ENCODE measurements around the gene CBX6. TPM values are rescaled to one million over a fixed set of nuclear protein-coding genes. Genes with fewer than 3 reads are reported as not detected.

Gene CBX6
- total and polyA plus RNA-seq, 2 of the 8 experiments (the other 6 are each of a cell fraction or from before 2014, with no cell fraction given) = 10.6 to 27.5 TPM

- Histone ChIP-seq H2BK20ac (ENCODE audit: low read length) (no peak overlapping the region), H4K8ac (ENCODE audit: extremely low read depth, insufficient read depth, low read length) (no peak overlapping the region), H2BK120ac (replicated peaks; ENCODE audit: low read depth, low read length) (no peak overlapping the region), H2BK15ac (ENCODE audit: low read length) (no peak overlapping the region), H2BK5ac (ENCODE audit: low read depth, low read length) (no peak overlapping the region), H3K23ac (ENCODE audit: insufficient read length) (no peak overlapping the region), H3K4ac (replicated peaks; ENCODE audit: insufficient read length, low read depth, low read length) (no peak overlapping the region), H3K4me1 (replicated peaks in 1 of 4; ENCODE audit: control insufficient read depth in 3 of 4, insufficient read depth in 4 of 4, low read length in 3 of 4) (peaks cover 5 to 20% (median 13%) of the 10 kb centered on the region in 4 experiments), H2AFZ (ENCODE audit: low read length) (no peak overlapping the region), H4K91ac (replicated peaks; ENCODE audit: insufficient read length, low read length) (no peak overlapping the region), H4K20me1 (replicated peaks in 1 of 2; ENCODE audit: control insufficient read depth in 1 of 2, insufficient read depth in 2 of 2, low read length in 2 of 2) (peaks cover 11 to 17% of the 10 kb centered on the region in 2 experiments), H4K5ac (ENCODE audit: insufficient read length, low read depth, low read length) (no peak overlapping the region), H3K56ac (replicated peaks; ENCODE audit: insufficient read length, low read depth, low read length) (no peak overlapping the region), H3K4me2 (ENCODE audit: insufficient read depth in 1 of 2, low read depth in 2 of 2, low read length in 2 of 2) (no peak overlapping the region), H3K79me1 (ENCODE audit: low read depth, low read length) (peaks cover 7% of the 10 kb centered on the region), H2AK5ac (ENCODE audit: low read depth, low read length) (no peak overlapping the region), H3K27ac (ENCODE audit: low read depth, low read length) (no peak overlapping the region), H3K18ac (ENCODE audit: extremely low read depth, low read length) (no peak overlapping the region), H3K4me3 (ENCODE audit: extremely low read depth in 1 of 4, insufficient read depth in 2 of 4, low read depth in 3 of 4, low read length in 4 of 4) (no peak overlapping the region), H3K9ac (replicated peaks in 1 of 4; ENCODE audit: extremely low read depth in 1 of 4, low read depth in 3 of 4, low read length in 3 of 4) (no peak overlapping the region), H3K36me3 (ENCODE audit: control insufficient read depth in 2 of 4, insufficient read depth in 4 of 4, low read length in 3 of 4) (peaks cover 0 to 24% (median 13%) of the 10 kb centered on the region in 4 experiments; a peak in 3 of 8 replicates), H2BK12ac (ENCODE audit: low read depth, low read length) (no peak overlapping the region), H3K14ac (ENCODE audit: insufficient read length) (no peak overlapping the region), H3K23me2 (ENCODE audit: low read depth, low read length) (peaks cover 9% of the 10 kb centered on the region; the same call in 1 of the 2 replicates), H3K9me3 (ENCODE audit: insufficient read depth in 2 of 2, low read depth in 1 of 2, low read length in 1 of 2) (no peaks in the 10 kb centered on the region), H3K79me2 (ENCODE audit: control insufficient read depth in 1 of 2, insufficient read depth in 2 of 2, low read length in 2 of 2) (peaks cover 0 to 9% of the 10 kb centered on the region in 2 experiments; a peak in 2 of 4 replicates), H3K27me3 (replicated peaks in 1 of 4; ENCODE audit: control insufficient read depth in 3 of 4, extremely low read depth in 1 of 4, insufficient read depth in 3 of 4, low read length in 3 of 4) (no peaks in the 10 kb centered on the region; a peak in 1 of 7 replicates)
- 91% methylated on average over 3 of the region's 3 CpGs; no CpG with 5 or more reads in 1 of the 2 experiments for WGBS, 2 experiments (ENCODE audit: extremely low coverage in 1 of 2, insufficient coverage in 1 of 2, insufficient read length in 1 of 2, insufficient replicate concordance in 2 of 2, low coverage in 1 of 2, low lambda C conversion rate in 2 of 2, missing lambda C conversion rate in 1 of 2)
- ChIA-PET CTCF (ENCODE audit: partially characterized antibody) (interaction anchor here (0.6 to 8.1 kb wide), 63 partner anchors 9 to 561 kb away, joined by 3 to 79 read pairs (median 4); partner anchors contain the start of genes APOBEC3B and NPTXR), POLR2A (ENCODE audit: partially characterized antibody) (interaction anchor here (0.6 to 1.4 kb wide), 7 partner anchors 11 to 589 kb away, joined by 3 to 5 read pairs (median 3); partner anchors contain the start of gene APOBEC3D)
- no peak for TF ChIP-seq RBBP5 (IDR thresholded peaks at IDR 0.05; ENCODE audit: borderline replicate concordance, low read depth, low read length)
- no peak for TF ChIP-seq POU5F1 (IDR thresholded peaks at IDR 0.05; ENCODE audit: low read depth, low read length)
- no peak for TF ChIP-seq TAF7 (optimal IDR thresholded peaks at IDR 0.05; ENCODE audit: borderline replicate concordance, low read depth, low read length)
- DNase-seq (ENCODE audit: low read depth in 1 of 2, low spot score in 2 of 2) (no peak), FAIRE-seq (no peak)
Observed at GRCh38 chr22:38869663-38870062, 2.4 kb downstream of the CBX6 start.
